GM19455 (cell line): ENCODE data around the gene CERS1.

Experiments used
- ATAC-seq: cut with Tn5 transposase; IDR thresholded peaks from one replicate; pipeline ENCODE4 v1.9.1; 2021; ENCODE audit not compliant: unreplicated experiment

CERS1 gene

GRCh38 chr19:18871543-18871942 is 24.4 kb downstream of the CERS1 start:
- ATAC-seq: no peak

GRCh38 chr19:18870531-18871172 is 25.3 kb downstream of the CERS1 start:
- ATAC-seq: no peak

GRCh38 chr19:18869781-18870530 is 26.0 kb downstream of the CERS1 start:
- ATAC-seq: no peak

- ATAC-seq: no peak
Measured at GRCh38 chr19:18869023-18869618, 26.8 kb downstream of the CERS1 start.

GRCh38 chr19:18868380-18869022 is 27.5 kb downstream of the CERS1 start:
- no peak for ATAC-seq

GRCh38 chr19:18867751-18868150 is 28.2 kb downstream of the CERS1 start:
- no peak for ATAC-seq

- no peak for ATAC-seq
Measured at GRCh38 chr19:18867199-18867598, 28.8 kb downstream of the CERS1 start.

GRCh38 chr19:18866800-18867123 is 29.2 kb downstream of the CERS1 start:
- no peak for ATAC-seq

GRCh38 chr19:18865973-18866799 is 29.8 kb downstream of the CERS1 start:
- ATAC-seq: no peak

- no peak for ATAC-seq
Measured at GRCh38 chr19:18865106-18865972, 30.6 kb downstream of the CERS1 start.

- no peak for ATAC-seq
Measured at GRCh38 chr19:18863843-18864362, 32.1 kb downstream of the CERS1 start.

GRCh38 chr19:18862976-18863842 is 32.7 kb downstream of the CERS1 start:
- ATAC-seq: no peak

GRCh38 chr19:18861917-18862316 is 34.0 kb downstream of the CERS1 start:
- ATAC-seq: no peak

- no peak for ATAC-seq
Measured at GRCh38 chr19:18861235-18861634, 34.7 kb downstream of the CERS1 start.

GRCh38 chr19:18860725-18861124 is 35.2 kb downstream of the CERS1 start:
- ATAC-seq: no peak

GRCh38 chr19:18860302-18860700 is 35.7 kb downstream of the CERS1 start:
- ATAC-seq: no peak

GRCh38 chr19:18859676-18860301 is 36.2 kb downstream of the CERS1 start:
- no peak for ATAC-seq

- no peak for ATAC-seq
Measured at GRCh38 chr19:18858906-18859646, 36.9 kb downstream of the CERS1 start.
